ENCODE measurements around the gene S100PBP. TPM values are rescaled to one million over a fixed set of nuclear protein-coding genes. Genes with fewer than 3 reads are reported as not detected.

The S100PBP gene
- total and polyA plus RNA-seq, 2 donors (not counting 1 experiment from before 2014, with no cell fraction given): 36.3 to 41.8 TPM

DNA sequence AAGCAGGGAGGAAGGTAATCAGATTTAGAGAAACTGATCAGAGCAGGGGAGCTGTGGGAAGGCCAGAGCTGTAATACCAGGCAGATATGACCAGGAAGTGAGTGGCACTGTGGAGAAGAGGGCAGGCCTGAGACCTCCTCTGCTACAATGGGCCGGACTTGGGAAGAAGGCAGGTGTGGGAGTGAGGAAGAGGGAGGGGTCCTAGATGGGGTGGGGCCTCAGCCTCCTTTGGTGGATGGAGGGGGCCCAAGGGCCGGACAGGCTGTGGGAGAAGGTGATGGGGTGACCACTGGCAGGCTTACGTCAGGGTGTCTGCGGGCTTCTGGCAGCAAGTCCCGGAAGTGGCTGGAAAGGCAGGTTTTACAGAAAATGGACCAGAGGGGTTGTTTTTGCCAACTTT lies 63.8 kb downstream of the S100PBP start:
- Histone ChIP-seq H3K79me2 (ENCODE audit: control insufficient read depth, insufficient read depth, low read length) (no peaks in the 10 kb centered on the region), H3K9me3 (ENCODE audit: control insufficient read depth, insufficient read depth, low read depth, low read length) (no peaks in the 10 kb centered on the region), H3K4me2 (ENCODE audit: extremely low read depth, insufficient read depth, low read length) (no peak overlapping the region), H3K4me1 (ENCODE audit: control insufficient read depth, extremely low read depth, insufficient read depth, low read length) (no peaks in the 10 kb centered on the region), H4K20me1 (ENCODE audit: control insufficient read depth, extremely low read depth, insufficient read depth, low read length) (no peaks in the 10 kb centered on the region), H2AFZ (ENCODE audit: low read length) (no peak overlapping the region), H3K4me3 (replicated peaks in 1 of 4; ENCODE audit: control extremely low read depth in 1 of 4, insufficient read depth in 1 of 4, low read depth in 3 of 4, low read length in 4 of 4) (no peak overlapping the region), H3K36me3 (ENCODE audit: control insufficient read depth, insufficient read depth, low read length) (no peaks in the 10 kb centered on the region), H3K9ac (ENCODE audit: insufficient read depth, low read length) (no peak overlapping the region), H3K27me3 (ENCODE audit: control insufficient read depth, insufficient read depth, low read length) (peaks cover 20% of the 10 kb centered on the region), H3K27ac (ENCODE audit: insufficient read depth, low read length) (no peak overlapping the region)
- DNase-seq (ENCODE audit: low read depth in 2 of 2): no peak
- TF ChIP-seq, protein P1, sequence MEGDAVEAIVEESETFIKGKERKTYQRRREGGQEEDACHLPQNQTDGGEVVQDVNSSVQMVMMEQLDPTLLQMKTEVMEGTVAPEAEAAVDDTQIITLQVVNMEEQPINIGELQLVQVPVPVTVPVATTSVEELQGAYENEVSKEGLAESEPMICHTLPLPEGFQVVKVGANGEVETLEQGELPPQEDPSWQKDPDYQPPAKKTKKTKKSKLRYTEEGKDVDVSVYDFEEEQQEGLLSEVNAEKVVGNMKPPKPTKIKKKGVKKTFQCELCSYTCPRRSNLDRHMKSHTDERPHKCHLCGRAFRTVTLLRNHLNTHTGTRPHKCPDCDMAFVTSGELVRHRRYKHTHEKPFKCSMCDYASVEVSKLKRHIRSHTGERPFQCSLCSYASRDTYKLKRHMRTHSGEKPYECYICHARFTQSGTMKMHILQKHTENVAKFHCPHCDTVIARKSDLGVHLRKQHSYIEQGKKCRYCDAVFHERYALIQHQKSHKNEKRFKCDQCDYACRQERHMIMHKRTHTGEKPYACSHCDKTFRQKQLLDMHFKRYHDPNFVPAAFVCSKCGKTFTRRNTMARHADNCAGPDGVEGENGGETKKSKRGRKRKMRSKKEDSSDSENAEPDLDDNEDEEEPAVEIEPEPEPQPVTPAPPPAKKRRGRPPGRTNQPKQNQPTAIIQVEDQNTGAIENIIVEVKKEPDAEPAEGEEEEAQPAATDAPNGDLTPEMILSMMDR (conservative IDR thresholded peaks at IDR 0.05 in 1 of 2, IDR thresholded peaks at IDR 0.05 in 1 of 2; ENCODE audit: low read depth in 1 of 2, low read length in 2 of 2): no peak
- no peak for TF ChIP-seq EZH2 (IDR thresholded peaks at IDR 0.05; ENCODE audit: low read length, missing control alignments)

DNA sequence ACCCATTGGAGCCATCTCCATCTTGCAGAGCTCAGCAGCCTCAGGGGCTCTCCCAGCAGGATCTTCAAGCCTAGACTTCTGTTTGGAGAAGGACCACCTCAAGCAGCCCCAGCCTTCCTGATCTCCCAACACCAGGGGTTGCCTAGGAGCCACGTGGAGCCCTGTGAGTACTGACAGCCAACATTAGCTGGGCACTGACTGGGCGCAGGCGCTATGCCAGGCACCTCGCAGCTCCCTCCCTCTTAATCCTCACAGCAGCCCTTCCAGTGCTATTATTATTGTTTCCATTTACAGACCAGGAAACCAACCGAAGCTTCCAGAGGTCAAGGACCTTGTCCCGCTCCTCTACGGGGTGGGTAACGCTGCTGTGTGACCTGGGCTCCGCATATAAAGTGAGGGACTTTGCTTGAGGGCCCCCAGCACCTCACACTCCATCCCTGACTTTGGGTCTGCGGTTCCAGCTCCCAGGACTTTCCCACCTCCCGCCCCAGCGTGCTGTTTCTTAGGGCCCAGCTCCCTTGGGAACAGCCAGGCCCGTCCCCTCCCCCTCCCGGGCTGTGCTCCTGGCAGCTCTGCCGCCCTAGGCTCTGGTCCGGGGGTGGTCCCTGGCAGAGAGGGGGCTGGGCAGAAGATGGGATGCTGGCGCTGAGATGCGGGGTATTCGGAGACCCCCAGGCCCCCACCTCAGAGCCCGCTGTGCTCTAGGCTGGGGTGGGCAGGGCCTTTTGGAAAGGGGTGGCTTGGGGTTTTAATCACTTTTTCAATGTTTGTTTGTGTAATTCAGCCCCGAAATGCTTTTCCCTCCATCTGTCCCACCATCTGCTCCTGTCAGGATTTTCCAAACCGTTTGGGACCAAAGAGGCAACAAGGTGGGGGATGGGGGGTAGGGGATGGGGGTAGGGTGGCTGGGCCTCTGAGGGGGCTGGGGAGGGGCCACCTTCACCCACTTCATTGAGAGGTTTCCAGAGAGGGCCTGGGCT lies 64.7 kb downstream of the S100PBP start:
- TF ChIP-seq, protein P1 (conservative IDR thresholded peaks at IDR 0.05 in 1 of 2, IDR thresholded peaks at IDR 0.05 in 1 of 2; ENCODE audit: low read depth in 1 of 2, low read length in 2 of 2): no peak
- TF ChIP-seq EZH2 (IDR thresholded peaks at IDR 0.05; ENCODE audit: low read length, missing control alignments): no peak
- H3K4me2 ChIP-seq (ENCODE audit: extremely low read depth, insufficient read depth, low read length): no peak overlapping the region
- H4K20me1 ChIP-seq (ENCODE audit: control insufficient read depth, extremely low read depth, insufficient read depth, low read length): no peaks in the 10 kb centered on the region
- H3K4me1 ChIP-seq (ENCODE audit: control insufficient read depth, extremely low read depth, insufficient read depth, low read length): no peaks in the 10 kb centered on the region
- no peak overlapping the region for H3K4me3 ChIP-seq (replicated peaks in 1 of 4; ENCODE audit: control extremely low read depth in 1 of 4, insufficient read depth in 1 of 4, low read depth in 3 of 4, low read length in 4 of 4)
- H3K36me3 ChIP-seq (ENCODE audit: control insufficient read depth, insufficient read depth, low read length): no peaks in the 10 kb centered on the region
- no peak overlapping the region for H2AFZ ChIP-seq (ENCODE audit: low read length)
- peaks cover 24% of the 10 kb centered on the region for H3K27me3 ChIP-seq (ENCODE audit: control insufficient read depth, insufficient read depth, low read length)
- no peak for DNase-seq (ENCODE audit: low read depth in 2 of 2)
- H3K9me3 ChIP-seq (ENCODE audit: control insufficient read depth, insufficient read depth, low read depth, low read length): no peaks in the 10 kb centered on the region
- no peaks in the 10 kb centered on the region for H3K79me2 ChIP-seq (ENCODE audit: control insufficient read depth, insufficient read depth, low read length)
- no peak overlapping the region for H3K27ac ChIP-seq (ENCODE audit: insufficient read depth, low read length)
- no peak overlapping the region for H3K9ac ChIP-seq (ENCODE audit: insufficient read depth, low read length)

DNA sequence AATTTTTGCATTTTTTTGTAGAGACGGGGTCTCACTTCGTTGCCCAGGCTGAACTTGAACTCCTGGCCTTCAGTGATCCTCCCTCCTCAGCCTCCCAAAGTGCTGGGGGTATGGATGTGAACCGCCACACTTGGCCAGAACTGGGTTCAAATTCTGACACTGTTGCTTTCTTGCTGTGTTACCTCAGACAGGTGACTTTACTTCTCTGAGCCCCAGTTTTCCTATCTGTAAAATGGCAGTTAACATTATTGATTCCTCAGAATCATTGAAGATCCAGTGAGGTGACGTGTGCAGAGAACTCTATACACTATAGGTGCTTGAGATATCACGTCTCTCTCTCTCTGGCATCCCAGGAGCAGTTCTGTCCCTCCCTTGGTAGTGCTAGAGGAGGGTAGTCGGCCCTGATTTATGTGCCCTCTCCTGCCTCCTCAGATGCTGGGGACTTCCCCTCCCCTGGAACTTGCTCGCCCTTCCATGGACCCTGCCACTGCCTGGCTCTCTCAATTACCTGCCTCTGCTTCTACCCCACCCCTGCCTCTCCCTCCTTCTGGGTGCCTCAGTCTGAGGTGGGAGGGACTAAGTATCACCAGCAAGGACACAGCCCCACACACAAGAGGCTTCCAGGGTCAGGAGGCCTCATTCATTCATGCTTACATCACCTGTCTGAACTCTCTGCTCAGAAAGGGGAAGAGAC lies 66.0 kb downstream of the S100PBP start:
- Histone ChIP-seq H3K79me2 (ENCODE audit: control insufficient read depth, insufficient read depth, low read length) (no peaks in the 10 kb centered on the region), H3K9me3 (ENCODE audit: control insufficient read depth, insufficient read depth, low read depth, low read length) (no peaks in the 10 kb centered on the region), H3K4me2 (ENCODE audit: extremely low read depth, insufficient read depth, low read length) (no peak overlapping the region), H3K27ac (ENCODE audit: insufficient read depth, low read length) (no peak overlapping the region), H4K20me1 (ENCODE audit: control insufficient read depth, extremely low read depth, insufficient read depth, low read length) (no peaks in the 10 kb centered on the region), H2AFZ (ENCODE audit: low read length) (no peak overlapping the region), H3K9ac (ENCODE audit: insufficient read depth, low read length) (no peak overlapping the region), H3K36me3 (ENCODE audit: control insufficient read depth, insufficient read depth, low read length) (no peaks in the 10 kb centered on the region), H3K4me3 (replicated peaks in 1 of 4; ENCODE audit: control extremely low read depth in 1 of 4, insufficient read depth in 1 of 4, low read depth in 3 of 4, low read length in 4 of 4) (no peak overlapping the region), H3K27me3 (ENCODE audit: control insufficient read depth, insufficient read depth, low read length) (peaks cover 34% of the 10 kb centered on the region), H3K4me1 (ENCODE audit: control insufficient read depth, extremely low read depth, insufficient read depth, low read length) (no peaks in the 10 kb centered on the region)
- TF ChIP-seq, protein P1 (conservative IDR thresholded peaks at IDR 0.05 in 1 of 2, IDR thresholded peaks at IDR 0.05 in 1 of 2; ENCODE audit: low read depth in 1 of 2, low read length in 2 of 2): no peak
- TF ChIP-seq EZH2 (IDR thresholded peaks at IDR 0.05; ENCODE audit: low read length, missing control alignments): peak; percentile 37
- no peak for DNase-seq (ENCODE audit: low read depth in 2 of 2)
